K562 (cell line): ENCODE measurements around the gene CSMD2. TPM values are rescaled to one million over a fixed set of nuclear protein-coding genes. Genes with fewer than 3 reads are reported as not detected.

Experiments used
- ATAC-seq: fragments of 200-7000 bp; cut with Tn5 transposase; 3 replicates; pipeline ENCODE4 v1.9.1; 2020; ENCODE audit warnings: moderate library complexity
- BruUV-seq: library from RNA; stranded (reverse); fragments of 400-500 nt; replicated peaks from 2 replicates; lab custom pipeline; 2021; lab: Mats Ljungman, UMichigan
- CTCF ChIA-PET: fragments of 300-600 bp; formaldehyde crosslinking; extraction: SDS; loops from one replicate; lab custom pipeline; 2021; ENCODE audit warnings: low intra/inter-chr PET ratio; lab: Yijun Ruan, JAX
- POLR2A ChIA-PET: fragments of 300-600, 350-650 bp; sonication (Branson Sonifier 250); formaldehyde crosslinking; extraction: SDS; loops from one replicate; lab custom pipeline; 2021; ENCODE audit warnings: antibody characterized with exemption, inconsistent platforms; lab: Yijun Ruan, JAX
- DNase-seq, 4 experiments: peaks; one replicate each; pipeline versions ENCODE4 v3.0.0 to v3.0.0-alpha.2; 2011 to 2018; ENCODE audit warnings: low spot score in 3 of 4, mixed read lengths in 3 of 4; ENCODE audit errors: extremely low read depth in 1 of 4
- FAIRE-seq: peaks from 2 replicates; lab custom pipeline; 2011; peaks lifted over from hg19 to GRCh38; lab: Jason Lieb, UNC
- H2AFZ ChIP-seq: 2 replicates; pipeline ENCODE4 v1.6.0; 2011; ENCODE audit warnings: low read depth, low read length, control low read depth, inconsistent platforms
- H3K27ac ChIP-seq: fragments of 200-600 bp; 3 replicates; pipeline ENCODE4 v1.8.0; 2011; ENCODE audit warnings: low read depth, mild to moderate bottlenecking, control low read depth, inconsistent platforms, low read length, moderate library complexity, mixed read lengths; ENCODE audit errors: extremely low read depth
- H3K27me3 ChIP-seq, 2 experiments: fragments of 300-600 bp in 1 of 2; 2 replicates in 1 of 2; 3 replicates in 1 of 2; pipeline versions ENCODE4 v1.6.0 to v1.8.0; 2011; ENCODE audit warnings: inconsistent platforms in 2 of 2, low read length in 2 of 2, mild to moderate bottlenecking in 1 of 2, mixed read lengths in 1 of 2, moderate library complexity in 1 of 2; ENCODE audit not compliant: control insufficient read depth in 2 of 2, insufficient read depth in 2 of 2
- H3K36me3 ChIP-seq: fragments of 300-600 bp; 3 replicates; pipeline ENCODE4 v1.8.0; 2011; ENCODE audit warnings: mild to moderate bottlenecking, low read length, inconsistent platforms; ENCODE audit not compliant: control insufficient read depth, insufficient read depth
- H3K4me1 ChIP-seq, 2 experiments: fragments of 200-600 bp in 1 of 2; replicated peaks in 1 of 2; 2 replicates in 1 of 2; 3 replicates in 1 of 2; pipeline versions ENCODE4 v1.5.1 to v1.8.0; 2011; ENCODE audit warnings: inconsistent platforms in 2 of 2, low read length in 2 of 2, mild to moderate bottlenecking in 1 of 2, mixed read lengths in 1 of 2, moderate library complexity in 1 of 2; ENCODE audit not compliant: control insufficient read depth in 2 of 2, insufficient read depth in 2 of 2
- H3K4me2 ChIP-seq: 2 replicates; pipeline ENCODE4 v1.6.1; 2011; ENCODE audit warnings: low read length, control low read depth, inconsistent platforms, mixed read lengths; ENCODE audit not compliant: insufficient read depth
- H3K4me3 ChIP-seq: fragments of 200-600 bp; sonication (generic), shearing (Covaris generic); 2 replicates; pipeline ENCODE4 v1.5.1; 2016; ENCODE audit warnings: control low read depth, inconsistent platforms
- H3K79me2 ChIP-seq: fragments of 200-600 bp; 3 replicates; pipeline ENCODE4 v1.8.0; 2011; ENCODE audit warnings: low read length, inconsistent platforms; ENCODE audit not compliant: control insufficient read depth, insufficient read depth
- H3K9ac ChIP-seq, 2 experiments: 2 replicates each; pipeline versions ENCODE4 v1.6.0 to v1.6.1; 2011; ENCODE audit warnings: low read depth in 2 of 2, low read length in 2 of 2, control low read depth in 1 of 2, inconsistent platforms in 1 of 2, mild to moderate bottlenecking in 1 of 2, mixed read lengths in 1 of 2; ENCODE audit not compliant: insufficient read depth in 1 of 2
- H3K9me1 ChIP-seq: one replicate; pipeline ENCODE4 v1.6.0; 2011; ENCODE audit warnings: inconsistent platforms, mild to moderate bottlenecking, low read length, moderate library complexity; ENCODE audit not compliant: control insufficient read depth, insufficient read depth
- H3K9me3 ChIP-seq: replicated peaks from 2 replicates; pipeline ENCODE4 v1.5.1; 2011; ENCODE audit warnings: low read depth, low read length, inconsistent platforms; ENCODE audit not compliant: control insufficient read depth, insufficient read depth
- H4K20me1 ChIP-seq: replicated peaks from 2 replicates; pipeline ENCODE4 v1.6.1; 2011; ENCODE audit warnings: low read length, inconsistent platforms, mixed read lengths; ENCODE audit not compliant: control insufficient read depth, insufficient read depth
- ATF2 ChIP-seq: sonication (generic); formaldehyde crosslinking; IDR thresholded peaks from 2 replicates; pipeline ENCODE4 v1.8.1; 2022; ENCODE audit warnings: missing genetic modification reagents
- CHAMP1 ChIP-seq: fragments of 450-650 bp; IDR thresholded peaks from 2 replicates; pipeline ENCODE4 v1.6.1; 2016; ENCODE audit warnings: mild to moderate bottlenecking
- MEF2D ChIP-seq: conservative IDR thresholded peaks from 2 replicates; pipeline ENCODE4 v1.6.1; 2016; ENCODE audit warnings: low read depth, missing genetic modification characterization, missing compliant biosample characterization
- MITF ChIP-seq: IDR thresholded peaks from 2 replicates; pipeline ENCODE4 v1.6.1; 2014; ENCODE audit warnings: antibody characterized with exemption
- RBM15 ChIP-seq: fragments of 200-400 bp; formaldehyde crosslinking; IDR thresholded peaks from 2 replicates; pipeline ENCODE4 v1.6.1; 2018; ENCODE audit warnings: mild to moderate bottlenecking, low read length, moderate library complexity; ENCODE audit not compliant: insufficient read depth
- SREBF2 ChIP-seq: sonication (generic); formaldehyde crosslinking; IDR thresholded peaks from 2 replicates; pipeline ENCODE4 v1.4.0; 2020; ENCODE audit warnings: mild to moderate bottlenecking, missing genetic modification reagents
- ZFP30 ChIP-seq: fragments of 250-450 bp; sonication (Bioruptor Pico); IDR thresholded peaks from 2 replicates; pipeline ENCODE4 v1.8.0; 2022; ENCODE audit warnings: moderate library complexity, mild to moderate bottlenecking, inconsistent platforms, borderline replicate concordance
- ZNF76 ChIP-seq: fragments of 250-450 bp; sonication (Bioruptor Pico); IDR thresholded peaks from 2 replicates; pipeline ENCODE4 v1.4.0; 2020; ENCODE audit warnings: mild to moderate bottlenecking, moderate library complexity, borderline replicate concordance
- ZNF778 ChIP-seq: fragments of 450-650 bp; formaldehyde crosslinking; IDR thresholded peaks from 2 replicates; pipeline ENCODE4 v1.4.0; 2020; ENCODE audit warnings: mild to moderate bottlenecking, moderate library complexity
- WGBS: fragments of 100-300 bp; shearing (Covaris generic); methylation state at CpG from one replicate; pipeline ENCODE4 v1.1.6; 2016; ENCODE audit warnings: low coverage, mixed read lengths; ENCODE audit not compliant: insufficient coverage; ENCODE audit errors: missing lambda C conversion rate; 5-methylcytosine and 5-hydroxymethylcytosine counted together
- in situ Hi-C: fragments of 300-500 bp; cut with MboI; formaldehyde crosslinking; loops from 4 replicates; pipeline ENCODE4 v1.15.0; 2018; ENCODE audit warnings: inconsistent platforms, mixed read lengths
- intact Hi-C: fragments of 100-400 bp; cut with micrococcal nuclease; formaldehyde crosslinking; loops from 2 replicates; pipeline ENCODE4 v1.14.2; 2022
- polyA plus RNA-seq, 8 experiments: library from polyadenylated mRNA; depleted of rRNA in 4 of 8; stranded (reverse) in 5 of 8; unstranded in 3 of 8; fragments of >200 nt; fragmentation: Nextera tagmentation in 2 of 8; fragmentation: Illumina TruSeq in 1 of 8; extraction: Ambion mirVana in 2 of 8; extraction: Trizol in 1 of 8; gene quantifications; 2 replicates each; pipeline versions ENCODE4 v1.2.1 to v1.2.3, GENCODE V29; 2011 to 2014; ENCODE audit warnings: inconsistent platforms in 1 of 8, missing spikeins in 1 of 8
- total RNA-seq, 7 experiments: library from RNA; depleted of rRNA in 6 of 7; stranded (reverse); fragments of >200 nt in 6 of 7; fragmentation: Illumina TruSeq in 2 of 7; extraction: Trizol in 2 of 7; gene quantifications; 2 replicates each; pipeline versions ENCODE4 v1.2.1 to v1.2.3, GENCODE V29; 2011 to 2021; ENCODE audit warnings: low replicate concordance in 1 of 7

Gene CSMD2
- total and polyA plus RNA-seq, 9 of the 15 experiments (the other 6 are each of a cell fraction or from before 2014, with no cell fraction given): not detected

GRCh38 chr1:33971018-33971710 is 193.9 kb downstream of the CSMD2 start:
- Histone ChIP-seq H3K4me2 (no peak overlapping the region), H3K27ac (no peak overlapping the region), H3K9me1 (no peaks in the 10 kb centered on the region), H3K9me3 (no peaks in the 10 kb centered on the region), H3K36me3 (no peaks in the 10 kb centered on the region), H3K27me3 (peaks cover 0 to 10% of the 10 kb centered on the region in 2 experiments; a peak in 1 of 5 replicates), H3K9ac (no peak overlapping the region), H2AFZ (no peak overlapping the region), H3K4me1 (no peaks in the 10 kb centered on the region), H4K20me1 (0 out of 2 replicates have a peak, but pooled peaks cover 3% of the 10 kb centered on the region), H3K4me3 (no peak overlapping the region), H3K79me2 (no peaks in the 10 kb centered on the region)
- FAIRE-seq (no peak), ATAC-seq (no peak; the same call in 2 of the 3 replicates), DNase-seq (no peak)
- in situ Hi-C loops: no loop called here
- POLR2A ChIA-PET: no interaction called here
- TF ChIP-seq ZNF76 (CRISPR knock-in tag) (no peak), CHAMP1 (no peak), RBM15 (no peak), SREBF2 (CRISPR knock-in tag) (no peak), ZNF778 (CRISPR knock-in tag) (no peak), MEF2D (no peak), ZFP30 (CRISPR knock-in tag) (no peak), ATF2 (no peak), MITF (no peak)
- intact Hi-C loops: no loop called here
- no TSS peak for BruUV-seq
- 1% methylated on average over 17 of the region's 17 CpGs for WGBS
- CTCF ChIA-PET: no interaction called here
